SHP77 treated with DMSO at 0.1 percent for 48 hours (cell line): ENCODE measurements around the gene BOLA2B.

ENCODE experiments used
- DNase-seq: peaks from one replicate; lab custom pipeline; 2025; lab: John Stamatoyannopoulos, UW

The BOLA2B gene

GRCh38 chr16:30143347-30143702 is 50.1 kb downstream of the BOLA2B start:
- DNase-seq, result no peak
